AG09319 (cell line): ENCODE results near the gene SLC5A3.
A peak's percentile ranks its signal among the peaks of the same experiment; 100 is the strongest.

Experiments used
- DNase-seq: peaks from one replicate; pipeline ENCODE4 v3.0.0-alpha.2; 2010; ENCODE audit warnings: low read depth; ENCODE audit errors: extremely low read depth
- TF ChIP-seq, protein P1 (sequence below): IDR thresholded peaks from 2 replicates; pipeline ENCODE4 v1.5.1; 2011; ENCODE audit warnings: low read depth, mild to moderate bottlenecking, inconsistent platforms, low read length, moderate library complexity

The SLC5A3 gene

GRCh38 chr21:34086887-34087306 lies 13.5 kb downstream of the SLC5A3 start:
- TF ChIP-seq, protein P1, sequence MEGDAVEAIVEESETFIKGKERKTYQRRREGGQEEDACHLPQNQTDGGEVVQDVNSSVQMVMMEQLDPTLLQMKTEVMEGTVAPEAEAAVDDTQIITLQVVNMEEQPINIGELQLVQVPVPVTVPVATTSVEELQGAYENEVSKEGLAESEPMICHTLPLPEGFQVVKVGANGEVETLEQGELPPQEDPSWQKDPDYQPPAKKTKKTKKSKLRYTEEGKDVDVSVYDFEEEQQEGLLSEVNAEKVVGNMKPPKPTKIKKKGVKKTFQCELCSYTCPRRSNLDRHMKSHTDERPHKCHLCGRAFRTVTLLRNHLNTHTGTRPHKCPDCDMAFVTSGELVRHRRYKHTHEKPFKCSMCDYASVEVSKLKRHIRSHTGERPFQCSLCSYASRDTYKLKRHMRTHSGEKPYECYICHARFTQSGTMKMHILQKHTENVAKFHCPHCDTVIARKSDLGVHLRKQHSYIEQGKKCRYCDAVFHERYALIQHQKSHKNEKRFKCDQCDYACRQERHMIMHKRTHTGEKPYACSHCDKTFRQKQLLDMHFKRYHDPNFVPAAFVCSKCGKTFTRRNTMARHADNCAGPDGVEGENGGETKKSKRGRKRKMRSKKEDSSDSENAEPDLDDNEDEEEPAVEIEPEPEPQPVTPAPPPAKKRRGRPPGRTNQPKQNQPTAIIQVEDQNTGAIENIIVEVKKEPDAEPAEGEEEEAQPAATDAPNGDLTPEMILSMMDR, result no peak
- DNase-seq, result no peak

DNA sequence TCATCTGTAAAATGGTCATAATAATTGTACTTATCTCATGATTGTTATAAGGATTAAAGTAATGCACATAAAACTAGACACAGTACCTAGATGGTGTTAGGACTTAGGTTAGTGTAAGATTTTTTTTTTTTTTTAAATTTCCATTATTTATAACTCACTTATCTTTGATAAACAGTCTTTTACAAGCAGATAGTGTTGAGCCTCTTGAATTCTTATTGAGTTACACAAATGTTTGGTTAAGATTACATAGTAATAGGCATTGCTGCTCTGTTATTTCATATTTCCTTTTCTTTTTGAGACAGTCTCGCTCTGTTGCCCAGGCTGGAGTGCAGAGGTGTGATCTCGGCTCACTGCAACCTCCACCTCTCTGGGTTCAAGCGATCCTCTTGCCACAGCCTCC lies 15.4 kb downstream of the SLC5A3 start:
- TF ChIP-seq, protein P1, result no peak
- no peak for DNase-seq

- TF ChIP-seq, protein P1, result no peak
- DNase-seq, result no peak
These were observed 17.7 kb downstream of the SLC5A3 start for GRCh38 chr21:34091032-34091431.

DNA sequence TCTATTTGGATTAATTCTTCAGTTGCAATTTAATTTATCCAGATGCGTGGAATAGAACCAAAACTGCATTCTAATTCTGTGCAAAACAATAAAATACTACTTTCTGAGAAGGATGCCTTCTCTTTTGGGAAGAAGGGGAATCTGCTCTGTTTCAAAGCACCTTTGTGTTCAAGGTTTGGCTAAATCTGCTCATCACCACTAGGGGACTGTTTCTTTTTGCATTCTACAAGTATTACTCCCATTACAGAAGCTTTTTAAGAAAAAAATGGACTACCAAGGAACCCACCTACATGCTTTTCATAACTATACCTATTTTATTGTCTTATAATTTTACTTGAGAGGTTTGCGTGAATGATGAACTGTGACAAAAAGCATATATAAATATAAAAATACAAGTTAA lies 18.2 kb downstream of the SLC5A3 start:
- TF ChIP-seq, protein P1, result peak; percentile 24
- no peak for DNase-seq

DNA sequence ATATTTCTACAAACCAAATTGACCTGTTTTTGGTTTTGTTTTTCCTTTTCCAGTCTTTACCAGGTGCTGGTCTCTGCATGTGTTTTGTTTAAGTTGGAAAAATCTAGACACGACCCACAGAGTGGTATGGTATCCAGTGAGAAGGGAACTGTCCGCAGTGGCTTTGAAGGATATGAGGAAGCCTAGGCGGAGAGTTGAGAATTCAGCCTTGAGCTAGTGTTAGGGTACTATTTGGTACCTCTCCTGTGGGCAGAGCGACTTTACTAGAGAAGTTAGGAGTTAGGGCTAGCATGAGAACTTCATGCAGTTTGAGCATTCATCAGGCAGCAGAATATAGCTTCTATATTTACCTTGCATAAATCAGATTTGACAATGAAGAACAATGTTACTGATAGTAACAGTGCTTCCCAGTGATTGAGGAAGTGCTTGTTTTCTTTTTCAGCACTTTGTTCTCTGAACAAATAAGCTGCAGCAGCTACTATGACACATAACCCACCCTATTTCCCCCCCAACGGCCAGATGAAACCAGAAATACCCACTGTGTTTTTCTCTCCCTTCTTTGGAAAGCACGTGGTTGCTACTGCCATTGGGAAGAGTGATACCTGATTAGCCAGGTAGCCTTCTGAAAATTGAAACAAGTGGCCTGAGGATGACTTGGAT lies 19.0 kb downstream of the SLC5A3 start:
- DNase-seq, result no peak
- TF ChIP-seq, protein P1, result no peak

DNA sequence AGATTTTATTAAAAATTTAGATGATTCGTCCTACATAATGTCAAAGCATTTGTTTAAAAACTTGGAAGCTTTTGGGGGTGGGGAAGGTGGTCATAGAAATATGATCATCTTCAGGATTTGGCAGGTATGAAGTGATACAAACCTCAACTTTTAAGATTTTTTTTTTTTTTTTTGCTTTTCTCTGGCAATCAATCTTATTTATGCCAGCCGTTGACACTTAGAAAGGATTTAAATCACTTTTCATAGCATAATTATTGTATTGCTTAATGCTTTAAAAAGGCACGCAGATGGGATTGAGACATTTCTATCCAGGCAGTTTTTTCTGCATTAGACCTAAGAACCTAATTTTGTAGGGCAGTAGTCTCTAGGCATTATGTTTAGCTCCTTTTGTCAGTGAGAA lies 19.7 kb downstream of the SLC5A3 start:
- TF ChIP-seq, protein P1, result no peak
- DNase-seq, result no peak

GRCh38 chr21:34094949-34095348 lies 21.6 kb downstream of the SLC5A3 start:
- DNase-seq, result no peak
- TF ChIP-seq, protein P1, result no peak
